Heart left ventricle (tissue), 16 donors: ENCODE results near the gene ANAPC1. TPM values are rescaled to one million over a fixed set of nuclear protein-coding genes. Genes with fewer than 3 reads are reported as not detected.
"Not testable (repeated sequence)": the region's sequence is repeated elsewhere in the genome, so short reads cannot be mapped to it uniquely, and the experiment has no call there.

Experiments used
- ATAC-seq, 4 donors: fragments of 200-7000 bp; cut with Tn5 transposase; one replicate each; pipeline ENCODE4 v1.9.1; 2020 to 2022; ENCODE audit warnings: moderate library complexity in 4 of 4, mild to moderate bottlenecking in 3 of 4, moderate number of reproducible peaks in 1 of 4
- DNase-seq, 5 donors: peaks; one replicate each; pipeline ENCODE4 v3.0.0-alpha.2; 2020
- H3K27ac ChIP-seq, 12 donors: fragments of 200-600 bp; sonication (generic) in 4 of 12; one replicate each; pipeline versions ENCODE4 v1.5.0 to v1.8.0; 2016 to 2022; ENCODE audit warnings: mild to moderate bottlenecking in 2 of 12
- H3K27me3 ChIP-seq, 9 donors: fragments of 200-600 bp; sonication (generic) in 2 of 9; one replicate each; pipeline versions ENCODE4 v1.5.1 to v1.8.0; 2016 to 2022; ENCODE audit warnings: mild to moderate bottlenecking in 3 of 9
- H3K36me3 ChIP-seq, 9 donors: fragments of 200-600 bp; sonication (generic) in 2 of 9; one replicate each; pipeline versions ENCODE4 v1.5.0 to v1.8.0; 2018 to 2022; ENCODE audit warnings: mild to moderate bottlenecking in 2 of 9
- H3K4me1 ChIP-seq, 12 donors: fragments of 200-600 bp; sonication (generic) in 4 of 12; one replicate each; pipeline versions ENCODE4 v1.5.0 to v1.8.0; 2016 to 2022; ENCODE audit warnings: mild to moderate bottlenecking in 3 of 12
- H3K4me3 ChIP-seq, 12 donors: fragments of 200-600 bp; sonication (generic) in 4 of 12; one replicate each; pipeline versions ENCODE4 v1.5.0 to v1.8.0; 2017 to 2022; ENCODE audit warnings: mild to moderate bottlenecking in 9 of 12, moderate library complexity in 4 of 12
- H3K9me3 ChIP-seq, 12 donors: fragments of 200-600 bp; sonication (generic) in 4 of 12; one replicate each; pipeline versions ENCODE4 v1.5.0 to v1.8.0; 2016 to 2022; ENCODE audit warnings: mild to moderate bottlenecking in 1 of 12
- WGBS, 4 donors: extraction: QIAGEN DNeasy Blood & Tissue Kit in 2 of 4; methylation state at CpG; one replicate each; pipeline versions ENCODE4 v1.1.5 to v1.1.7; 2013 to 2018; 5-methylcytosine and 5-hydroxymethylcytosine counted together
- intact Hi-C, 10 donors: fragments of 100-400 bp; cut with DNase I; formaldehyde crosslinking; loops; one replicate each; pipeline versions ENCODE4 v1.11.1 to v1.14.2; 2022
- microRNA-seq, 4 donors: library from miRNA; unstranded; fragments of <30 nt; microRNA quantifications; one replicate each; pipeline versions ENCODE4 to v1.2.0, GENCODE V29; 2017 to 2020
- polyA plus RNA-seq, 2 donors: library from polyadenylated mRNA; stranded (reverse); fragments of 200-250 nt; gene quantifications; one replicate each; pipeline ENCODE4 v1.2.3, GENCODE V29; 2013
- total RNA-seq, 9 donors: library from RNA; depleted of rRNA in 2 of 9; stranded (reverse); fragments of >200 nt in 2 of 9; fragmentation: NEBNext Ultra II Directional in 3 of 9; extraction: Animal tissue kit (Norgen Biotek cat#: 25700) in 3 of 9; gene quantifications; one replicate each; pipeline versions ENCODE4 v1.1.0 to v1.2.4, GENCODE V29; 2016 to 2023
- TF ChIP-seq, protein P1 (sequence below), 12 donors: fragments of 200-600 bp; sonication (generic) in 4 of 12; IDR thresholded peaks; one replicate each; pipeline versions ENCODE4 v1.5.0 to v1.8.0; 2018 to 2022; ENCODE audit warnings: antibody characterized with exemption in 12 of 12, mild to moderate bottlenecking in 5 of 12
- donor health status: ischemic (EF 13 %, LVEDD 7.1; RV severe dilation, severe dysfunction).
- donor health status: healthy with polysubstance abuse.
- donor health status: DM: no; HTN: yes; CAD: no.
- donor health status: DM: no; HTN: no; CAD: no.
- donor health status: ischemic (EF 25% LVEDD 6.9; RV normal size, moderate dysfunction).
- donor health status: ischemic (EF 25% LVEDD 5.7; RV mildly dilated, moderate dysfunction).
- donor health status: healthy.
- donor health status: DM: yes; HTN: yes; CAD: no.
- donor health status: ischemic (EF 35%, LVEDD 5.7; RV mildly dilated, moderate dysfunction).
- donor health status: nonischemic (EF 11% LVEDD 7.7; RV severe dilation, severe dysfunction).
- donor health status: DM: yes; HTN: yes; CAD: no.
- donor health status: PGD.
- donor health status: ischemic (EF 29% LVEDD 5.4; RV normal size, mild dysfunction).
- donor health status: nonischemic (EF 23%, LVEDD 6.1; RV moderate dilation, normal function).

Gene ANAPC1
- total and polyA plus RNA-seq, 11 donors, result 4.9 to 30.7 (median 17.2) TPM

DNA sequence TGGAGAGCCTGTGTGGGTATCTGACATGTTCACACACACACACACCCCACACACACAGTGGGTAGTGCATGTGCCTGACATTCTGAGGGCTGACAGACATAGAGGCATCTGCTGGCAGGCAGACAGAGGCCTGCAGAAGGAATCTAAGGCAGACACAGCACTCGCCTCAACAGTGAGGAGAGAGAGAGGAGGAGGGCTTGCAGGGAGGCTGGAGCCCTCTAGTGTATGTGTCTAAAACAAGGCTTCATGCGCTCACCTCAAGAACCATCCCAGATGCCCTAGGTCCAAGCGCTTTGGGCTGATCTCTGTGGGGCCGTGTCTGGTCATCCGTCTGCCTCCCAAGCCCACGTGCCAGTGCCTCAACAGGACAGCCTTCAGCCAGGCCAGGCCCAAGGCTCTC lies 158.3 kb downstream of the ANAPC1 start:
- WGBS, 4 donors, result 82 to 86% (median 85%) methylated on average over 3 to 4 of the region's 6 CpGs; no CpG with 5 or more reads in 1 of the 4 donors
- TF ChIP-seq, protein P1, sequence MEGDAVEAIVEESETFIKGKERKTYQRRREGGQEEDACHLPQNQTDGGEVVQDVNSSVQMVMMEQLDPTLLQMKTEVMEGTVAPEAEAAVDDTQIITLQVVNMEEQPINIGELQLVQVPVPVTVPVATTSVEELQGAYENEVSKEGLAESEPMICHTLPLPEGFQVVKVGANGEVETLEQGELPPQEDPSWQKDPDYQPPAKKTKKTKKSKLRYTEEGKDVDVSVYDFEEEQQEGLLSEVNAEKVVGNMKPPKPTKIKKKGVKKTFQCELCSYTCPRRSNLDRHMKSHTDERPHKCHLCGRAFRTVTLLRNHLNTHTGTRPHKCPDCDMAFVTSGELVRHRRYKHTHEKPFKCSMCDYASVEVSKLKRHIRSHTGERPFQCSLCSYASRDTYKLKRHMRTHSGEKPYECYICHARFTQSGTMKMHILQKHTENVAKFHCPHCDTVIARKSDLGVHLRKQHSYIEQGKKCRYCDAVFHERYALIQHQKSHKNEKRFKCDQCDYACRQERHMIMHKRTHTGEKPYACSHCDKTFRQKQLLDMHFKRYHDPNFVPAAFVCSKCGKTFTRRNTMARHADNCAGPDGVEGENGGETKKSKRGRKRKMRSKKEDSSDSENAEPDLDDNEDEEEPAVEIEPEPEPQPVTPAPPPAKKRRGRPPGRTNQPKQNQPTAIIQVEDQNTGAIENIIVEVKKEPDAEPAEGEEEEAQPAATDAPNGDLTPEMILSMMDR (IDR thresholded peaks at IDR 0.05), result peak in 3 of 12 donors; percentile 18 to 38 (median 23)
- DNase-seq, H3K27me3 ChIP-seq, H3K4me1 ChIP-seq, H3K36me3 ChIP-seq, H3K27ac ChIP-seq, intact Hi-C loops, H3K4me3 ChIP-seq, H3K9me3 ChIP-seq: not testable (repeated sequence)
- peak; percentile 82 to 89 (median 86) for ATAC-seq

DNA sequence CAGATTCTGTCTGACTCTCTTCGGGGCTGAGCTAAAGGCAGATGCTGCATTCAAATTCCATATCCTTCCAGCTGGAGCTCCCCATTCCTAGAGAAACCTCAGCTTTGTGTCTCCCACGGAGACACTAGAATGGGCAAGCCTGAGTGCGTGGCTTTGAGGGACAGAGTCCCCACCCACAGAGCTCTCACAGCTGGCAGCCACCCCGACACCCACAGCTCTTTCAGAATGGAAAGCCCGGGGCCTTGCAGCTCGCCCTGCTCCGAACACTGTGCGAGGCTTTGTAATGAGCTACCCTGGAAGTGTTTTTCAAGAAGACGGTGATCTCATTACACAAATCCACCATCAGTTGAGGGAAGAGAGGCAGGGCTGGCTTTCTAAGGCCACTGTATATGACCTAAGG lies 164.4 kb downstream of the ANAPC1 start:
- intact Hi-C loops, H3K4me3 ChIP-seq, H3K9me3 ChIP-seq, H3K4me1 ChIP-seq, H3K36me3 ChIP-seq, H3K27ac ChIP-seq, DNase-seq, H3K27me3 ChIP-seq, ATAC-seq: not testable (repeated sequence)
- 88 to 92% (median 90%) methylated on average over 2 to 5 of the region's 9 CpGs for WGBS, 4 donors

Small RNA genes within 50 kb of the gene (microRNA-seq; reads per million reads assigned to microRNA genes)
- 0 reads per million in 4 donors for gene MIR4771-2

Other genes with a start within 250 kb of the ANAPC1 start
- 10 to 100 TPM in 1 of 9 donors, 1 to 10 TPM in 8; 1.9 to 15.2 (median 4.9) TPM for gene MERTK, start 14.4 kb upstream of the ANAPC1 start, total RNA-seq
- gene MERTK, start 14.4 kb upstream of the ANAPC1 start, polyA plus RNA-seq, result 1 to 10 TPM; 2.6 TPM
- 10 to 100 TPM in 2 of 9 donors, 1 to 10 TPM in 7; 4.8 to 18.5 (median 7.9) TPM for gene TMEM87B, start 171.1 kb upstream of the ANAPC1 start, total RNA-seq
- 1 to 10 TPM; 3.1 to 6.1 TPM for gene TMEM87B, start 171.1 kb upstream of the ANAPC1 start, polyA plus RNA-seq